HG03442 (cell line): ENCODE data around the gene CSRP2.

Source experiments
- ATAC-seq: cut with Tn5 transposase; IDR thresholded peaks from one replicate; pipeline ENCODE4 v1.9.1; 2021; ENCODE audit warnings: mild to moderate bottlenecking, moderate library complexity; ENCODE audit not compliant: unreplicated experiment

The CSRP2 gene

DNA sequence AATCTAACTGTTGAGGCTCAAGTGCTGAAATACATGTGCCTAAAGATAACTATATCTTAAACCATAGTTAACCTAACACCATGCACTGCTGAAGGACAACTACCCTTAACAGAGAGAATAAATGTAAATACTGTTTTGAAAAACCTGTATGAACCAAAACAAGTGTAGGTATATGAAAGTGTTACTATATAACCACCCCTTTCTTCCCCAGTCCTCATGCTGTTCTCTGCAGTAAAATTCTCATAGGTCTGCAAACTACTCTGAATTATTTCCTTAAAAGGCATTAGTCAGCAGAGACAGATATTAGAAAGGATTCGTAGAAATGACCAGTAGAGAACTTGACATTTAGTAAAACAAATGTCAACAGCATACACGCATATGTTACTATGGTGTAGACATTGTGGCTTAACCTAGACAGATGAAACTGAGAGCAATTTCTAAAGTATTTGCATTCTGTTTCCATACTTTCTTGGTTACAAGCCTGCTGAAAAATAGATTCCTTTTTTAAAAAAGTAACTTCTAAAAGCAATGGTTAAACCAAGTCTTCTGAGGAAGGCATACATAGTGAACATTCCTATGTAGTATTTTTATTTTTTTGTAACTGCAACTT lies 13.9 kb downstream of the CSRP2 start:
- peak; percentile 82 for ATAC-seq

GRCh38 chr12:76863837-76864236 lies 15.0 kb downstream of the CSRP2 start:
- no peak for ATAC-seq

- no peak for ATAC-seq
Observed at GRCh38 chr12:76863005-76863670, 15.7 kb downstream of the CSRP2 start.

- ATAC-seq, result no peak
Observed at GRCh38 chr12:76860256-76860655, 18.6 kb downstream of the CSRP2 start.

DNA sequence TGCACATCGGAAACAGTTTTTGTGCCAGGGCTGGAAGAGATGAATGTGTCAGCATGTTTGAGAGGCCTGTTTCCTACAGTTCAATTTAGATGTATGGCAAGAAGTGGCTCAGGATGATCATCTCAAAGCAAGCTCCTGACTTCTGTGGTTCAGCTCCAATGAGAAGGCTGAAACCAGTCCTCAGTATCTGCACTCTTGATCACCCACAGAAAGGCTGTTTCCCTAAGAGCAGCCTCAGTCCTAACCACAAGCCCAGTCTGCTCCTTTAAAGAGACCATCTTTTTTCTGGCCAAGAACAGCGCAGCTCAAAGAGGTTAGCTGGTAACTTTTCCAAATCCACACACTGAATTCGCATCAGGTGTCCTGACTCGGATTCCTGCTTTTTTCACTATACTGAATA lies 19.2 kb downstream of the CSRP2 start:
- no peak for ATAC-seq

GRCh38 chr12:76856018-76856644 lies 22.7 kb downstream of the CSRP2 start:
- no peak for ATAC-seq

DNA sequence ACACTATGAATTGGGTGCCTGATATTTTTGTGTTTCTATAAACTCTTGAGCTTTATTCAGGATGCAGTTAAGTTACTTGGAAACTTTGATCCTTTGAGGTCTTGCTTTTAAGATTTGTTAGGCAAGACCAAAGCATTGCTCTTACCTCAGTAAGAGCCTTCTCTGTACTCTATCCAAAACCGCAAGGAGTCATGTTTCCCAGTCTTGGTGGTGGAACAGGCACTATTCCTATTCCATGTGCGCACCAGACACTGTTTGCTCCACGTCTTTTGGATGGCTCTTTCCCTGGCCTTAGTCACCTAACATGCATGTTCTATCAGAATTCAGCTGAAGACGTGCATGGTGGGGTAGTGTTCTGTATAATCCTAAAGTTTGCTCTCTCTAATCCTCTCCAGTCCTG lies 23.5 kb downstream of the CSRP2 start:
- no peak for ATAC-seq

GRCh38 chr12:76852106-76852505 lies 26.7 kb downstream of the CSRP2 start:
- ATAC-seq, result no peak

DNA sequence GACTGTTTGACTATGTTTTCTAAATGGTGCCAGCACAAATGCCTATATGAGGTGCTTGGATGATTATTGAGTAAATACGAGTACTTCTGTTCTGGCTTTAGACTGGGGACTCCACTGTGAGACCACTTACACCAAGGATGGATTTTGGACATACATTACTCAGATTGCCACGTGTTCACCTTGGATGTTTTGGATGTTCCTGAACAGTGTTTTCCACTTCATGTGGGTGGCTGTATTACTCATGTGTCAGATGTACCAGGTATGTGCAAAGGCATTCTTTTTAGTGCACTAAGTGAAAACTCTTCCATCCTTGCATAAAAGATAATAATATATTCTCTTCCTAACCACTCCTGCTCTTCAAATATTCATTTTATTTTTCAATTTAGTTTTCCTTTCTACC lies 30.7 kb downstream of the CSRP2 start:
- ATAC-seq, result peak; percentile 43

DNA sequence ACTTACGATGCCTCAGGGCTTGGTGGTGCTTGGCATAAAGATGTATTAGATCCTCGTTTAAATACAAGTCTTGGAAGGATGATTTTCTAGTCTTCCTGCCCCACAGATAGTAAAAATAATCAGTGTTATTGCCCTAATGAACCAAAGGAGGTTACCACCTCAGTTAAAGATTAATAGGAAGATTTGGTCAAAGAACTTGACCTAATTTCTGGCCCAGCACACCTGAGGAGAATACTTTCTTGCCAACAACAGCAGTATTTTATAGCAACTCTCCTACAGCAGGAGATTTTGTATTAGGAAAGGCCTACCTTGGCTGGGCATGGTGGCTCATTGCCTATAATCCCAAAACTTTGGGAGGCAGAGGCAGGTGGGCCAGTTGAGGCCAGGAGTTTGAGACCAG lies 31.6 kb downstream of the CSRP2 start:
- ATAC-seq, result no peak

DNA sequence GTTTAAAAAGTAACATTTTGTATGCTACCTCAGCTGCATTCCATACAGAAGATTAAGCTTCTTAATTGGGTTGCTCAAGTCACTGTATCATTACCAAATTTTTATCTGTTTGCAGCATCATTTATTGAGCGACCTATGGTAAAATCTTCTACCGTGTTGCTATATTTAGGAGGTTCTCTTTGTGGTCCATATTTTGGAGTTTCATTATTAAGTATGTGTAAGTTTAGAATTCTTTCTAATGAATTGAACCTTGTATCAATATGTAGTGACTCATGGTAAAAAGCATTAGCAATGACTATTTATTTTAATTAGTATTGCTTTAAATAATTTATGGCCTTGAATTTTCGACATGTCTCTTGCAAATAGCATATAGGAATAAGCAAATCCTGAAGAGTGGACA lies 42.2 kb downstream of the CSRP2 start:
- no peak for ATAC-seq

DNA sequence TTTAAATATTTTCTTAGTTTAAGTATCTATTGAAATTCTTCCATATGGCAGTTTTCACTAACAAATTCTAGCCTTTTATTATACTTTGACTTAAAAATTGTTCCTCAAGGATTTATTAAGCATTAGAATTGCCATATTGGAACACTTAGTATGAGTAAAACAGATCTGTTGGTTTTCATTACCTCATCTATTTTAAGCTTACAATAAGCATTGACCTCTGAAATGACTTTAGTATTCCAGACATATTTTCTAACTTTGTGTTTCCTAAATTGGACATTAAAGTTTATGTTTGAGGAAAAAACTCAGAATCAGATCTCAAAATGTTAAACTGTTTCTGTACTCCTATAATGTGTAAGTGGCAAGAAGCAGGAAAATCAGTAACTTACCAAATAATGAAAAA lies 48.4 kb downstream of the CSRP2 start:
- no peak for ATAC-seq

- ATAC-seq, result no peak
Observed at GRCh38 chr12:76820888-76821482, 57.8 kb downstream of the CSRP2 start.

DNA sequence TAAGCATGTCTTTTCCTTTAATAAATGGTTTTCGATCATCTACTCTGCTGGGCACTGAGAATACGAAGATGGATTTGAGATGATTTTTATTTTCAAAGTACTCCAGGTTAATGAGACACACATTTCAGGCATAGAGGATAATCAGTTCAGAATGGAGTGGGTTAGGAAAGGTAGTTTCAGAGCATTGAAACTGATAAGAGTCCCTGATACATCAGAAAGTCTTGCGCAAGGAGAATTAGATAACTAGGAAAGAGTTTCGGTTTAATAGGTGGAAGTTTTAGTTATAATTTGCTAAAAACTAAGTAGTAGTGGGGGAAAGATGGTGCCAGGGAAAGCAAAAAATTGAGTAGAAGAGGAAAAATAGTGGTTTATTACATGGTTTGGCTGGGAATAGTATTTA lies 64.8 kb downstream of the CSRP2 start:
- no peak for ATAC-seq

GRCh38 chr12:76813265-76813664 lies 65.6 kb downstream of the CSRP2 start:
- ATAC-seq, result no peak

- no peak for ATAC-seq
Observed at GRCh38 chr12:76811976-76812375, 66.8 kb downstream of the CSRP2 start.

- no peak for ATAC-seq
Observed at GRCh38 chr12:76810671-76811419, 68.0 kb downstream of the CSRP2 start.
